OCI-LY3 (cell line): ENCODE measurements around the gene TECPR2.
"Not testable (repeated sequence)": the region's sequence is repeated elsewhere in the genome, so short reads cannot be mapped to it uniquely, and the experiment has no call there.

Experiments used
- H2AFZ ChIP-seq: fragments of 200-600, 300-600 bp; shearing (Covaris generic); 2 replicates; pipeline ENCODE4 v1.6.0; 2014; ENCODE audit warnings: antibody characterized with exemption, low read depth, low read length
- H3K27ac ChIP-seq: fragments of 200-600, 300-600 bp; sonication (generic); 2 replicates; pipeline ENCODE4 v1.5.1; 2014; ENCODE audit warnings: mild to moderate bottlenecking, low read length, moderate library complexity, mixed read lengths
- H3K27me3 ChIP-seq: fragments of 200-600, 300-600 bp; sonication (generic); 2 replicates; pipeline ENCODE4 v1.6.1; 2014; ENCODE audit warnings: low read depth, low read length, mixed read lengths
- H3K36me3 ChIP-seq: fragments of 200-600, 300-600 bp; sonication (generic); replicated peaks from 2 replicates; pipeline ENCODE3; 2014; ENCODE audit warnings: low read depth, low read length, mixed read lengths
- H3K4me1 ChIP-seq: fragments of 300-600, 200-600 bp; sonication (generic); 2 replicates; pipeline ENCODE4 v1.6.1; 2014; ENCODE audit warnings: low read length, mixed read lengths
- H3K4me2 ChIP-seq: fragments of 200-600, 300-600 bp; sonication (generic); 2 replicates; pipeline ENCODE4 v1.6.1; 2014; ENCODE audit warnings: low read length, mixed read lengths
- H3K4me3 ChIP-seq: fragments of 300-600, 200-600 bp; sonication (generic); 2 replicates; pipeline ENCODE4 v1.5.1; 2014; ENCODE audit warnings: antibody characterized with exemption, mild to moderate bottlenecking, low read length, moderate library complexity
- H3K79me2 ChIP-seq: fragments of 300-600, 200-600 bp; shearing (Covaris generic); 2 replicates; pipeline ENCODE4 v1.6.1; 2014; ENCODE audit warnings: mild to moderate bottlenecking, low read length, mixed read lengths
- H3K9ac ChIP-seq: fragments of 300-600, 200-600 bp; shearing (Covaris generic); 2 replicates; pipeline ENCODE4 v1.6.0; 2014; ENCODE audit warnings: mild to moderate bottlenecking, low read length, moderate library complexity
- H3K9me3 ChIP-seq: fragments of 200-600, 300-600 bp; shearing (Covaris generic); 2 replicates; pipeline ENCODE4 v1.6.1; 2014; ENCODE audit warnings: low read length, mixed read lengths; ENCODE audit not compliant: insufficient read depth
- H4K20me1 ChIP-seq: fragments of 200-600, 300-600 bp; sonication (generic); 2 replicates; pipeline ENCODE4 v1.6.1; 2016; ENCODE audit warnings: low read length, mixed read lengths; ENCODE audit not compliant: insufficient read depth
- EZH2phosphoT487 ChIP-seq: fragments of 200-600 bp; shearing (Covaris generic); IDR thresholded peaks from 2 replicates; pipeline ENCODE4 v1.6.1; 2018; ENCODE audit warnings: antibody characterized with exemption, mixed run types, low read depth
- TF ChIP-seq, protein P1 (sequence below): fragments of 200-600, 300-600 bp; sonication (generic); IDR thresholded peaks from 2 replicates; pipeline ENCODE4 v1.5.1; 2014; ENCODE audit warnings: antibody characterized with exemption, low read length, low read depth

TECPR2 gene

DNA sequence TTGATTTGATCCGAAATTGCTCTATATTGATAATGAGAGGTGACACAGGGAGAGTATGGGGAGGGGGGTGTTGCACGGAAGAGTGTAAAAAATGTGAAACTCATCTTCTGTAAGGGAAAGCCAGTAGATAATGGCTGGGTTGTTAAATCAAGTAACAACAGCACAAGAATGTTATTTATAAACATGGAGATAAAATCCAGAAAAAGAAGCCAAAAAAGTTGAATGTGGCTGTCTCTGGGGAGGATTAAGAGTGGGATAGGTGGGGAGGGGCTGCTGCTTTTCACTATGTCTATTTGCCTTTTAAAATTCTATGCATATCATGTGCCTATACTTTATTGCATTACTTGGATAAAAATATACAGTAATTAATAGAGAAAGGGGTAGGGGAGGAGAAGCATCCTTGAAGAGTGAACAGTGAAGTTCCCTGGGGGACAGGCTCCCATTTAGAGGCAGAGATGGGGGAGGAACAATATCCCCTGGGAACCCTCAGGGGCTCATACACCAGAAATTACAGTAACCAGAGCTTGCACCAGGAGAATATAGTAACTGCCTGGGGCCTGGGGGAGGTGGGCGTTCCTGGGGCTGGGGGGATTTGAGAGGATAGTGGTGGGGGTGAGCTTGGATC, 186.0 kb downstream of the TECPR2 start:
- Histone ChIP-seq H3K9ac (no peak overlapping the region), H3K27ac (no peak overlapping the region), H3K79me2 (no peaks in the 10 kb centered on the region), H3K9me3 (no peaks in the 10 kb centered on the region), H2AFZ (no peak overlapping the region), H3K4me1 (no peaks in the 10 kb centered on the region), H3K27me3 (peaks cover 19% of the 10 kb centered on the region; the same call in 1 of the 2 replicates), H3K36me3 (no peaks in the 10 kb centered on the region), H3K4me2 (no peak overlapping the region), H3K4me3 (no peak overlapping the region), H4K20me1 (no peaks in the 10 kb centered on the region)
- TF ChIP-seq, protein P1, sequence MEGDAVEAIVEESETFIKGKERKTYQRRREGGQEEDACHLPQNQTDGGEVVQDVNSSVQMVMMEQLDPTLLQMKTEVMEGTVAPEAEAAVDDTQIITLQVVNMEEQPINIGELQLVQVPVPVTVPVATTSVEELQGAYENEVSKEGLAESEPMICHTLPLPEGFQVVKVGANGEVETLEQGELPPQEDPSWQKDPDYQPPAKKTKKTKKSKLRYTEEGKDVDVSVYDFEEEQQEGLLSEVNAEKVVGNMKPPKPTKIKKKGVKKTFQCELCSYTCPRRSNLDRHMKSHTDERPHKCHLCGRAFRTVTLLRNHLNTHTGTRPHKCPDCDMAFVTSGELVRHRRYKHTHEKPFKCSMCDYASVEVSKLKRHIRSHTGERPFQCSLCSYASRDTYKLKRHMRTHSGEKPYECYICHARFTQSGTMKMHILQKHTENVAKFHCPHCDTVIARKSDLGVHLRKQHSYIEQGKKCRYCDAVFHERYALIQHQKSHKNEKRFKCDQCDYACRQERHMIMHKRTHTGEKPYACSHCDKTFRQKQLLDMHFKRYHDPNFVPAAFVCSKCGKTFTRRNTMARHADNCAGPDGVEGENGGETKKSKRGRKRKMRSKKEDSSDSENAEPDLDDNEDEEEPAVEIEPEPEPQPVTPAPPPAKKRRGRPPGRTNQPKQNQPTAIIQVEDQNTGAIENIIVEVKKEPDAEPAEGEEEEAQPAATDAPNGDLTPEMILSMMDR: no peak
- TF ChIP-seq EZH2phosphoT487: no peak

DNA sequence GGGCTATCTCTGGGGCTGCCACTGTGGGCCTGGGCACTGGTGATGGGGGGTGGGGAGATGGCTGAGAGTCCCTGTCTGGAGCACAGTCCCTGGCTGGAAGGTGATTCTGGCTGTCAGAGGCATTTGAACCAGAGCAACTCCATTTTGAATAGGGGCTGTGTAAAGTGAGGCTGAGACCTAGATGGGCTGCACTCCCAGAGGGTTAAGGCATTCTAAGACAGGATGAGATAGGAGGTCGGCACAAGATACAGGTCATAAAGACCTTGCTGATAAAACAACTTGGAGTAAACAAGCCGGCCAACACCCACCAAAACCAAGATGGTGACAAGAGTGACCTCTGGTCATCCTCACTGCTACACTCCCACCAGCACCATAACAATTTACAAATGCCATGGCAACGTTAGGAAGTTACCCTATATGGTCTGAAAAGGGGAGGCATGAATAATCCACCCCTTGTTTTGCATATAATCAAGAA, 188.2 kb downstream of the TECPR2 start:
- not testable (repeated sequence) for H3K9ac ChIP-seq, H4K20me1 ChIP-seq, H3K36me3 ChIP-seq, H3K4me1 ChIP-seq, H2AFZ ChIP-seq, H3K9me3 ChIP-seq, H3K4me3 ChIP-seq, H3K4me2 ChIP-seq, H3K27ac ChIP-seq, H3K27me3 ChIP-seq, H3K79me2 ChIP-seq
